Measurements from ENCODE around the gene INPP5E. TPM values are rescaled to one million over a fixed set of nuclear protein-coding genes. Genes with fewer than 3 reads are reported as not detected.

INPP5E gene
- total and polyA plus RNA-seq, 11 donors, result 6.4 to 11.7 (median 9.3) TPM

DNA sequence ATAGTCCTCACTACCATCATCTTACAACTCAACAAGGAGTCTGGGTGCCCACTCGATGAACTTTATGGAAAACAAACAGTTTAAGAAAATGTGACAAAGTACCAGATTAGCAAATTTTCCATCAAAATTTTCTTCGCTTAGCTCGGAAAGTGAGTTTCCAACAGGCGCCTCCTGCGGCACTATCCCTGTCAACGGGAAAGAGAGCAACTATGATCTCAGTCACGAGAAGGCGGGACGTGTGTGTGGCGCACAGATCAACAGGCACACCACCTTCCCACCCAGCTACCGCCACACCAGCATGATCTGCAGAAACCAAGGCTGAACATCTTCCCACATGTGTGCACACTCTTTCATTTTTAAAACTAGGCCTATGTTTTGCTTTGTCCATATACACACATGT lies 13.7 kb upstream of the INPP5E start:
- H3K9me3 ChIP-seq, result no peaks in the 10 kb centered on the region
- H3K27ac ChIP-seq, result no peak overlapping the region
- ATAC-seq, result no peak
- no peak for TF ChIP-seq POLR2A (IDR thresholded peaks at IDR 0.05)
- TF ChIP-seq, protein P1, sequence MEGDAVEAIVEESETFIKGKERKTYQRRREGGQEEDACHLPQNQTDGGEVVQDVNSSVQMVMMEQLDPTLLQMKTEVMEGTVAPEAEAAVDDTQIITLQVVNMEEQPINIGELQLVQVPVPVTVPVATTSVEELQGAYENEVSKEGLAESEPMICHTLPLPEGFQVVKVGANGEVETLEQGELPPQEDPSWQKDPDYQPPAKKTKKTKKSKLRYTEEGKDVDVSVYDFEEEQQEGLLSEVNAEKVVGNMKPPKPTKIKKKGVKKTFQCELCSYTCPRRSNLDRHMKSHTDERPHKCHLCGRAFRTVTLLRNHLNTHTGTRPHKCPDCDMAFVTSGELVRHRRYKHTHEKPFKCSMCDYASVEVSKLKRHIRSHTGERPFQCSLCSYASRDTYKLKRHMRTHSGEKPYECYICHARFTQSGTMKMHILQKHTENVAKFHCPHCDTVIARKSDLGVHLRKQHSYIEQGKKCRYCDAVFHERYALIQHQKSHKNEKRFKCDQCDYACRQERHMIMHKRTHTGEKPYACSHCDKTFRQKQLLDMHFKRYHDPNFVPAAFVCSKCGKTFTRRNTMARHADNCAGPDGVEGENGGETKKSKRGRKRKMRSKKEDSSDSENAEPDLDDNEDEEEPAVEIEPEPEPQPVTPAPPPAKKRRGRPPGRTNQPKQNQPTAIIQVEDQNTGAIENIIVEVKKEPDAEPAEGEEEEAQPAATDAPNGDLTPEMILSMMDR (IDR thresholded peaks at IDR 0.05), result no peak
- WGBS, 4 donors, result 91 to 94% (median 93%) methylated on average over 11 of the region's 11 CpGs
- DNase-seq, result no peak
- H3K4me3 ChIP-seq, result no peak overlapping the region
- peaks cover 4 to 98% (median 92%) of the 10 kb centered on the region in 9 donors for H3K36me3 ChIP-seq
- intact Hi-C loops (cut with DNase I), result no loop called here
- H3K4me1 ChIP-seq, result peaks cover 0 to 4% (median 0%) of the 10 kb centered on the region in 12 donors
- H3K27me3 ChIP-seq, result no peaks in the 10 kb centered on the region

DNA sequence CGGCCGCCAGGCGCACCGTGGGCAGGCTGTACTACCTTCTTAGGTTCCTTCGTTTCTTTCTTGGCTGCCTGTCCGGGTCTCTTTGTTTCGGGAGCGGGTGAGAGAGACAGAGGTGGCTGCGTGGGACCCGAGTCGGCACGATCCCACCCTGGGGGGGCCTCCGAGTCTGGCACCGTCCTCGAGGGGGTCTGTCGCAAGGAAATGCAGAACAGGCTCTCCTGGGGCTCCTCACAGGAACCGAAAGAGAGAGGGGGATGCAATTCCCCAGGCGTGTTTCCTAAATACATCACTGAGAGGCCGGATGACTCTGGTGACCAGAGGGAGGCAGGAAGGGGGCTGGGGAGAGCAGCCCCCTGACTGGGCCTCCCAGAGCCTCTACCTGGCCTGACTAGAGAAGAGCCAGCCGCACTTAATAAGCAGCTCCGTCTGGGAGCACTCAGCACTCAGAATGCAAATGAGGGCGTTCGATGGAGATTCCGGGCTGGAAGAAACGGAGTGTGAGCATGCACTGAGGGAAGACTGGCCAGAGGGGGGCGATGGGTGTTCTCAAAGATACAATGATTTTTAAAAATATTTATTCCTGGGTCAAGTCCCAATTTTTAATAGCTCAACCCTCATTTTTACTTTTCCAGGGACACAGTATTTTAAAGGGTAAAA lies 11.7 kb upstream of the INPP5E start:
- Histone ChIP-seq H3K27ac (no peak overlapping the region), H3K4me1 (peaks cover 0 to 4% (median 0%) of the 10 kb centered on the region in 12 donors), H3K36me3 (peaks cover 8 to 96% (median 92%) of the 10 kb centered on the region in 9 donors), H3K27me3 (no peaks in the 10 kb centered on the region), H3K4me3 (no peak overlapping the region), H3K9me3 (no peaks in the 10 kb centered on the region)
- WGBS, 4 donors, result 86 to 91% (median 88%) methylated on average over 19 to 26 of the region's 26 CpGs
- ATAC-seq (no peak), DNase-seq (no peak)
- TF ChIP-seq, protein P1 (IDR thresholded peaks at IDR 0.05), result no peak
- TF ChIP-seq POLR2A (IDR thresholded peaks at IDR 0.05), result no peak
- intact Hi-C loops (cut with DNase I), result no loop called here

DNA sequence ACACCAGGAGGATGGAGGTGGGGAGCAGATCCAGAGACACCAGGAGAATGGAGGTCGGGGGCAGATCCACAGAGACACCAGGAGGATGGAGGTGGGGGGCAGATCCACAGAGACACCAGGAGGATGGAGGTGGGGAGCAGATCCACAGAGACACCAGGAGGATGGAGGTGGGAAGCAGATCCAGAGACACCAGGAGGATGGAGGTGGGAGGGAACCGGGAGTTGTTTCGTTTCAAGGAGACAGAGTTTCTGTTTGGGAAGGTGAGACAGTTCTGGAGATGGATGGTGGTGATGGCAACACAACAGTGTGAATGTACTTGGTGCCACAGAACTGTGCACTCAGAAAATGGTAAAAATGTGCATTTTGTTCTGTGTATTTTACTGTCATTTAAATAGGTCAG lies 9.0 kb upstream of the INPP5E start:
- DNase-seq (no peak), ATAC-seq (no peak)
- intact Hi-C loops (cut with DNase I), result no loop called here
- 89 to 93% (median 90%) methylated on average over 3 of the region's 3 CpGs for WGBS, 4 donors
- Histone ChIP-seq H3K4me3 (no peak overlapping the region), H3K36me3 (peaks cover 8 to 96% (median 92%) of the 10 kb centered on the region in 9 donors), H3K9me3 (no peaks in the 10 kb centered on the region), H3K4me1 (peaks cover 0 to 4% (median 0%) of the 10 kb centered on the region in 12 donors), H3K27ac (no peak overlapping the region), H3K27me3 (no peaks in the 10 kb centered on the region)
- TF ChIP-seq POLR2A (IDR thresholded peaks at IDR 0.05), result no peak
- TF ChIP-seq, protein P1 (IDR thresholded peaks at IDR 0.05), result no peak

DNA sequence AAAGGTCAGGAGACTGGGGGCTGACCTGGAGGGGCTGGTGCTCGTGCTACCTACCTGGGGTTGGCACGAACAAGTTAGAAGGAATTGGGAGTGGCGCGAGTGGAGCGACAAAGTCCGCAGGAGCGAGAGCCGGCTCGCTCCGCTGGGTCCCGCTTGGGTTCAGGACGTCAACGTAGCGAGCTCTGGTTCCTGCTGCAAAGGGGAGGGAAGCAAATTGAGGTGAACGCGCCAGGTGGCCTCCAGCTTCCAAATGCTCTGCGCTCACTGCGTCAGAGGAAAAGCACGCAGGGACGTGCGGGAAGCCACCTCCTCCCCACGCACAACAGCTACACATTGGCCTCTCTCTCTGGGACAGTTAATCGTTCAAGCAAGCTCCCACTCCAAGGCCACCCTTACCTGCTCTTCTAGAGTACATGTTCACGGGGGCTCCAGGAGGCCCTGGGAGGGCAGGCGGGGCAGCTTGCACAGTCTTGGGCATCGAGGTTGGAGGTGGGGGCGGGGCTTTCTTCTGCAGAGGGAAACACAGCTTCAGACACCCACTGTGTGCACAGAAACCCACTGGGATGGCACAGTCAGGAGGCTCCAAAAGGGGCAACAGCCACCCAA lies 7.6 kb upstream of the INPP5E start:
- H3K4me3 ChIP-seq, result no peak overlapping the region
- no peaks in the 10 kb centered on the region for H3K27me3 ChIP-seq
- TF ChIP-seq, protein P1 (IDR thresholded peaks at IDR 0.05), result no peak
- no peak for TF ChIP-seq POLR2A (IDR thresholded peaks at IDR 0.05)
- DNase-seq, result no peak
- no peak overlapping the region for H3K27ac ChIP-seq
- H3K4me1 ChIP-seq, result peaks cover 0 to 4% (median 0%) of the 10 kb centered on the region in 12 donors
- no peak for ATAC-seq
- peaks cover 8 to 99% (median 95%) of the 10 kb centered on the region in 9 donors for H3K36me3 ChIP-seq
- WGBS, 4 donors, result 92 to 96% (median 94%) methylated on average over 24 to 27 of the region's 27 CpGs
- H3K9me3 ChIP-seq, result no peaks in the 10 kb centered on the region
- intact Hi-C loops (cut with DNase I), result no loop called here

Measured in heart left ventricle (tissue), 16 donors.